Measurements from ENCODE around the gene WIPI1.

Gene WIPI1

GRCh38 chr17:68459037-68459639 is 1.8 kb upstream of the WIPI1 start:
- peaks cover 23% of the 10 kb centered on the region for H3K4me1 ChIP-seq (ENCODE audit: insufficient read depth, low read length)
- no peak overlapping the region for H3K9ac ChIP-seq (ENCODE audit: low read depth, low read length)

GRCh38 chr17:68458260-68459036 is 1.2 kb upstream of the WIPI1 start:
- peaks cover 16% of the 10 kb centered on the region for H3K27me3 ChIP-seq (ENCODE audit: insufficient read depth, low read length)
- H3K9ac ChIP-seq (ENCODE audit: low read depth, low read length): peak overlapping the region; percentile 33; the same call in 1 of the 2 replicates
- H3K4me1 ChIP-seq (ENCODE audit: insufficient read depth, low read length): peaks cover 23% of the 10 kb centered on the region
- no peaks in the 10 kb centered on the region for H3K9me3 ChIP-seq (ENCODE audit: insufficient read depth, low read depth, low read length)
- no peaks in the 10 kb centered on the region for H3K36me3 ChIP-seq (ENCODE audit: insufficient read depth, low read depth, low read length)
- H3K27ac ChIP-seq (ENCODE audit: low read length): no peak overlapping the region
- peak overlapping the region; percentile 77 for H3K4me3 ChIP-seq (ENCODE audit: low read length)

More at GRCh38 chr17:68459037-68459639, 1.8 kb upstream of the WIPI1 start:
- Histone ChIP-seq H3K27me3 (ENCODE audit: insufficient read depth, low read length) (peaks cover 16% of the 10 kb centered on the region), H3K36me3 (ENCODE audit: insufficient read depth, low read depth, low read length) (no peaks in the 10 kb centered on the region), H3K9me3 (ENCODE audit: insufficient read depth, low read depth, low read length) (no peaks in the 10 kb centered on the region), H3K27ac (ENCODE audit: low read length) (no peak overlapping the region), H3K4me3 (ENCODE audit: low read length) (no peak overlapping the region)

GRCh38 chr17:68457539-68458259 is 403 bp upstream of the WIPI1 start:
- Histone ChIP-seq H3K4me3 (ENCODE audit: low read length) (peak overlapping the region; percentile 77), H3K27ac (ENCODE audit: low read length) (no peak overlapping the region), H3K9me3 (ENCODE audit: insufficient read depth, low read depth, low read length) (no peaks in the 10 kb centered on the region), H3K27me3 (ENCODE audit: insufficient read depth, low read length) (peaks cover 16% of the 10 kb centered on the region), H3K4me1 (ENCODE audit: insufficient read depth, low read length) (peaks cover 23% of the 10 kb centered on the region), H3K9ac (ENCODE audit: low read depth, low read length) (peak overlapping the region; percentile 33; the same call in 1 of the 2 replicates), H3K36me3 (ENCODE audit: insufficient read depth, low read depth, low read length) (no peaks in the 10 kb centered on the region)

GRCh38 chr17:68456339-68457167 is 743 bp downstream of the WIPI1 start:
- peaks cover 22% of the 10 kb centered on the region for H3K4me1 ChIP-seq (ENCODE audit: insufficient read depth, low read length)
- H3K27ac ChIP-seq (ENCODE audit: low read length): no peak overlapping the region
- no peaks in the 10 kb centered on the region for H3K9me3 ChIP-seq (ENCODE audit: insufficient read depth, low read depth, low read length)
- peak overlapping the region; percentile 64 for H3K4me3 ChIP-seq (ENCODE audit: low read length)
- H3K36me3 ChIP-seq (ENCODE audit: insufficient read depth, low read depth, low read length): 0 out of 2 replicates have a peak, but pooled peaks cover 5% of the 10 kb centered on the region
- peaks cover 16% of the 10 kb centered on the region for H3K27me3 ChIP-seq (ENCODE audit: insufficient read depth, low read length)
- H3K9ac ChIP-seq (ENCODE audit: low read depth, low read length): peak overlapping the region; percentile 56; the same call in 1 of the 2 replicates

GRCh38 chr17:68455901-68456338 is 1.4 kb downstream of the WIPI1 start:
- H3K9ac ChIP-seq (ENCODE audit: low read depth, low read length): peak overlapping the region; percentile 56; the same call in 1 of the 2 replicates
- no peak overlapping the region for H3K27ac ChIP-seq (ENCODE audit: low read length)
- H3K36me3 ChIP-seq (ENCODE audit: insufficient read depth, low read depth, low read length): 0 out of 2 replicates have a peak, but pooled peaks cover 5% of the 10 kb centered on the region
- H3K4me3 ChIP-seq (ENCODE audit: low read length): peak overlapping the region; percentile 64
- peaks cover 16% of the 10 kb centered on the region for H3K4me1 ChIP-seq (ENCODE audit: insufficient read depth, low read length)
- H3K27me3 ChIP-seq (ENCODE audit: insufficient read depth, low read length): peaks cover 16% of the 10 kb centered on the region
- no peaks in the 10 kb centered on the region for H3K9me3 ChIP-seq (ENCODE audit: insufficient read depth, low read depth, low read length)

- peaks cover 12% of the 10 kb centered on the region for H3K4me1 ChIP-seq (ENCODE audit: insufficient read depth, low read length)
- no peaks in the 10 kb centered on the region for H3K9me3 ChIP-seq (ENCODE audit: insufficient read depth, low read depth, low read length)
- H3K27me3 ChIP-seq (ENCODE audit: insufficient read depth, low read length): peaks cover 12% of the 10 kb centered on the region
- H3K9ac ChIP-seq (ENCODE audit: low read depth, low read length): no peak overlapping the region
- H3K27ac ChIP-seq (ENCODE audit: low read length): no peak overlapping the region
- no peak overlapping the region for H3K4me3 ChIP-seq (ENCODE audit: low read length)
- peaks cover 9% of the 10 kb centered on the region; the same call in 1 of the 2 replicates for H3K36me3 ChIP-seq (ENCODE audit: insufficient read depth, low read depth, low read length)
These were observed 3.2 kb downstream of the WIPI1 start for GRCh38 chr17:68453991-68454665.

GRCh38 chr17:68452724-68453290 is 4.5 kb downstream of the WIPI1 start:
- Histone ChIP-seq H3K27me3 (ENCODE audit: insufficient read depth, low read length) (no peaks in the 10 kb centered on the region), H3K4me1 (ENCODE audit: insufficient read depth, low read length) (peaks cover 9% of the 10 kb centered on the region), H3K27ac (ENCODE audit: low read length) (no peak overlapping the region), H3K9ac (ENCODE audit: low read depth, low read length) (no peak overlapping the region), H3K4me3 (ENCODE audit: low read length) (no peak overlapping the region), H3K36me3 (ENCODE audit: insufficient read depth, low read depth, low read length) (peaks cover 11% of the 10 kb centered on the region; the same call in 1 of the 2 replicates), H3K9me3 (ENCODE audit: insufficient read depth, low read depth, low read length) (no peaks in the 10 kb centered on the region)

- H3K4me3 ChIP-seq (ENCODE audit: low read length): no peak overlapping the region
- H3K36me3 ChIP-seq (ENCODE audit: insufficient read depth, low read depth, low read length): peaks cover 11% of the 10 kb centered on the region; the same call in 1 of the 2 replicates
- H3K27ac ChIP-seq (ENCODE audit: low read length): no peak overlapping the region
- no peak overlapping the region for H3K9ac ChIP-seq (ENCODE audit: low read depth, low read length)
- peaks cover 9% of the 10 kb centered on the region for H3K4me1 ChIP-seq (ENCODE audit: insufficient read depth, low read length)
- no peaks in the 10 kb centered on the region for H3K9me3 ChIP-seq (ENCODE audit: insufficient read depth, low read depth, low read length)
- no peaks in the 10 kb centered on the region for H3K27me3 ChIP-seq (ENCODE audit: insufficient read depth, low read length)
These were observed 5.5 kb downstream of the WIPI1 start for GRCh38 chr17:68451670-68452354.

GRCh38 chr17:68450801-68451200 is 6.5 kb downstream of the WIPI1 start:
- Histone ChIP-seq H3K4me1 (ENCODE audit: insufficient read depth, low read length) (peaks cover 4% of the 10 kb centered on the region), H3K27me3 (ENCODE audit: insufficient read depth, low read length) (no peaks in the 10 kb centered on the region), H3K9ac (ENCODE audit: low read depth, low read length) (no peak overlapping the region), H3K36me3 (ENCODE audit: insufficient read depth, low read depth, low read length) (peaks cover 11% of the 10 kb centered on the region; the same call in 1 of the 2 replicates), H3K9me3 (ENCODE audit: insufficient read depth, low read depth, low read length) (no peaks in the 10 kb centered on the region), H3K4me3 (ENCODE audit: low read length) (no peak overlapping the region), H3K27ac (ENCODE audit: low read length) (no peak overlapping the region)

GRCh38 chr17:68450391-68450790 is 6.9 kb downstream of the WIPI1 start:
- Histone ChIP-seq H3K4me1 (ENCODE audit: insufficient read depth, low read length) (no peaks in the 10 kb centered on the region; the same call in 1 of the 2 replicates), H3K27me3 (ENCODE audit: insufficient read depth, low read length) (no peaks in the 10 kb centered on the region), H3K36me3 (ENCODE audit: insufficient read depth, low read depth, low read length) (peaks cover 11% of the 10 kb centered on the region; the same call in 1 of the 2 replicates), H3K4me3 (ENCODE audit: low read length) (no peak overlapping the region), H3K27ac (ENCODE audit: low read length) (no peak overlapping the region), H3K9me3 (ENCODE audit: insufficient read depth, low read depth, low read length) (no peaks in the 10 kb centered on the region), H3K9ac (ENCODE audit: low read depth, low read length) (no peak overlapping the region)

All from iPS-20b (cell line).